Heart right ventricle (tissue), 16 donors: ENCODE data around the gene TACR2. TPM values are rescaled to one million over a fixed set of nuclear protein-coding genes. Genes with fewer than 3 reads are reported as not detected.
A peak's percentile ranks its signal among the peaks of the same experiment; 100 is the strongest.

ENCODE experiments used
- ATAC-seq, 8 donors: fragments of 200-7000 bp; cut with Tn5 transposase; one replicate each; pipeline ENCODE4 v1.9.1; 2020; ENCODE audit warnings: mild to moderate bottlenecking in 8 of 8, moderate library complexity in 8 of 8, moderate number of reproducible peaks in 1 of 8
- DNase-seq, 2 donors: peaks; one replicate each; pipeline ENCODE4 v3.0.0-alpha.2; 2020
- H3K27ac ChIP-seq, 10 donors: fragments of 200-600 bp; sonication (generic) in 2 of 10; one replicate each; pipeline versions ENCODE4 v1.5.0 to v1.8.0; 2020 to 2022; ENCODE audit warnings: mild to moderate bottlenecking in 3 of 10
- H3K27me3 ChIP-seq, 7 donors: fragments of 200-600 bp; one replicate each; pipeline ENCODE4 v1.8.0; 2021 to 2022; ENCODE audit warnings: mild to moderate bottlenecking in 2 of 7
- H3K36me3 ChIP-seq, 9 donors: fragments of 200-600 bp; sonication (generic) in 1 of 9; one replicate each; pipeline versions ENCODE4 v1.5.0 to v1.8.0; 2020 to 2022; ENCODE audit warnings: mild to moderate bottlenecking in 2 of 9
- H3K4me1 ChIP-seq, 9 donors: fragments of 200-600 bp; sonication (generic) in 1 of 9; one replicate each; pipeline versions ENCODE4 v1.5.0 to v1.8.0; 2020 to 2022; ENCODE audit warnings: mild to moderate bottlenecking in 4 of 9
- H3K4me3 ChIP-seq, 10 donors: fragments of 200-600 bp; sonication (generic) in 2 of 10; one replicate each; pipeline versions ENCODE4 v1.5.0 to v1.8.0; 2020 to 2022; ENCODE audit warnings: mild to moderate bottlenecking in 7 of 10, moderate library complexity in 2 of 10
- H3K9me3 ChIP-seq, 11 donors: fragments of 200-600 bp in 10 of 11; sonication (generic) in 2 of 11; one replicate each; pipeline versions ENCODE4 v1.5.0 to v1.8.0; 2013 to 2022; ENCODE audit warnings: mild to moderate bottlenecking in 2 of 11, control low read depth in 1 of 11, moderate library complexity in 1 of 11
- CTCF ChIP-seq, 9 donors: fragments of 200-600 bp; sonication (generic) in 2 of 9; IDR thresholded peaks; one replicate each; pipeline versions ENCODE4 v1.5.0 to v1.8.0; 2021 to 2022; ENCODE audit warnings: antibody characterized with exemption in 9 of 9, mild to moderate bottlenecking in 5 of 9, moderate library complexity in 1 of 9
- WGBS, 2 donors: extraction: QIAGEN DNeasy Blood & Tissue Kit; methylation state at CpG; one replicate each; pipeline ENCODE4 v1.1.7; 2013; ENCODE audit warnings: inconsistent platforms in 1 of 2; 5-methylcytosine and 5-hydroxymethylcytosine counted together
- intact Hi-C, 10 donors: fragments of 100-400 bp; cut with DNase I; formaldehyde crosslinking; loops; one replicate each; pipeline versions ENCODE4 v1.11.1 to v1.14.2; 2022
- polyA plus RNA-seq, 2 donors: library from polyadenylated mRNA; stranded (reverse); fragments of 200-250 nt; gene quantifications; one replicate each; pipeline ENCODE4 v1.2.3, GENCODE V29; 2013
- total RNA-seq, 10 donors: library from RNA; stranded (reverse); fragmentation: NEBNext Ultra II Directional in 3 of 10; extraction: Animal tissue kit (Norgen Biotek cat#: 25700) in 3 of 10; gene quantifications; one replicate each; pipeline versions ENCODE4 v1.2.1 to v1.2.4, GENCODE V29; 2021 to 2023
- donor health status: Arrhythmogenic right ventricular cardiomyopathy.
- donor health status: ischemic (EF 13 %, LVEDD 7.1; RV severe dilation, severe dysfunction).
- donor health status: healthy with polysubstance abuse.
- donor health status: DM: no; HTN: yes; CAD: no.
- donor health status: DM: no; HTN: no; CAD: no.
- donor health status: ischemic (EF 25% LVEDD 6.9; RV normal size, moderate dysfunction).
- donor health status: ischemic (EF 25% LVEDD 5.7; RV mildly dilated, moderate dysfunction).
- donor health status: healthy.
- donor health status: DM: yes; HTN: yes; CAD: no.
- donor health status: Ischemic cardiomyopathy.
- donor health status: ischemic (EF 35%, LVEDD 5.7; RV mildly dilated, moderate dysfunction).
- donor health status: nonischemic (EF 11% LVEDD 7.7; RV severe dilation, severe dysfunction).
- donor health status: DM: yes; HTN: yes; CAD: no.
- donor health status: PGD.
- donor health status: ischemic (EF 29% LVEDD 5.4; RV normal size, mild dysfunction).
- donor health status: nonischemic (EF 23%, LVEDD 6.1; RV moderate dilation, normal function).

Gene TACR2
- total and polyA plus RNA-seq, 12 donors: 0.13 to 0.93 (median 0.20) TPM; not detected in 3

GRCh38 chr10:69361303-69361614 lies 55.5 kb downstream of the TACR2 start:
- intact Hi-C loops: loop anchor here in 5 of 10 donors (2.0 to 5.0 kb wide), 4 partner anchors 34 to 44 kb away; no protein-coding TSS in a partner anchor
- Histone ChIP-seq H3K27me3 (no peaks in the 10 kb centered on the region), H3K4me1 (peaks cover 37 to 74% (median 68%) of the 10 kb centered on the region in 9 donors), H3K36me3 (peaks cover 0 to 62% (median 21%) of the 10 kb centered on the region in 9 donors), H3K27ac (peak overlapping the region in 9 of 10 donors; percentile 2 to 83 (median 48)), H3K4me3 (no peak overlapping the region), H3K9me3 (no peaks in the 10 kb centered on the region)
- TF ChIP-seq CTCF (IDR thresholded peaks at IDR 0.05): no peak
- WGBS, 2 donors: 87 to 90% methylated on average over 2 of the region's 2 CpGs
- no peak for DNase-seq
- peak in 5 of 8 donors; percentile 7 to 58 (median 34) for ATAC-seq

DNA sequence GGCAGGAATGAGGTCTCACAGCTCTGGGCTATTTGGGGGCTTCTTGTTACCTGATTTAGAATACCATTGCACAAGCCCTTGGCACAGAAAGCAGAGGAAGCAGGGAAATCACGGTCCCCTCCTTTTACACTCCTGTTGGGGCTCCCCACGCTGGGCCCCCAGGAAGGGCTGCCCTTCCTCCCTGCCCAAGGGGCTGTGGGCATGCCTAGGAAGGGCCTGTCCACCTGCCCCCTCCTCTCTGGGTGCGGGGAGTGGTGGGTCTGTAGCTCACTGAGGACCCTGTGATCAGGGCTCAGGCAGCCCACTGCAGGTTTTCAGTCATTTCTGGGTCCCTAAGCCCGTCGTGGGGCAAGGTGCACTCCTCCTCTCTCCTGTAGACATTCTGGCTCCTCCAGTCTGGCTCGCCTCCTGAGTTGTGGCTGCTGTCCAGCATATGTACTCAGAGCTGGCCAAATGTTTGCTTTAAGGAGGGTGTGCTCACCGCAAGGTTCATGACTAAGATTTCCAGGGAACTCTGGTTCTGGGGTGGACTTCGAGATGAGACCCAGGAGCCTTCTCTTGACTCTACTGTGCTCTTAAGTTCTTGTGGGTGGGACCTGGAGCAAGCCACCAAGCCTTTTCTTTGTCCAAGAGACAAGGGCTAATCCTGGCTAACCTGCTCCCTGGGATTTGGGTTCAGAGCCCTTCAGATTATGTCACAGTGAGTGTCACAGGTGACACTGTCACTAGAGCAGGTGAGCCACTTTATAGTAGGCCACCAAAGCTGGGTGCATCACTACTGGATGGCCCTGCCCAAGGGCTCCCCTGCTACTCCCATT lies 56.0 kb downstream of the TACR2 start:
- H3K27ac ChIP-seq: peak overlapping the region; percentile 31 to 83 (median 54)
- peak; percentile 64 to 72 for DNase-seq
- intact Hi-C loops: loop anchor here in 5 of 10 donors (2.0 to 5.0 kb wide), 4 partner anchors 33 to 43 kb away; no protein-coding TSS in a partner anchor
- TF ChIP-seq CTCF (IDR thresholded peaks at IDR 0.05): no peak
- peak; percentile 31 to 83 (median 78) for ATAC-seq
- H3K9me3 ChIP-seq: no peaks in the 10 kb centered on the region
- peaks cover 37 to 76% (median 68%) of the 10 kb centered on the region in 9 donors for H3K4me1 ChIP-seq
- H3K27me3 ChIP-seq: no peaks in the 10 kb centered on the region
- WGBS, 2 donors: 30% methylated on average over 8 of the region's 8 CpGs
- no peak overlapping the region for H3K4me3 ChIP-seq
- peaks cover 0 to 57% (median 16%) of the 10 kb centered on the region in 9 donors for H3K36me3 ChIP-seq

DNA sequence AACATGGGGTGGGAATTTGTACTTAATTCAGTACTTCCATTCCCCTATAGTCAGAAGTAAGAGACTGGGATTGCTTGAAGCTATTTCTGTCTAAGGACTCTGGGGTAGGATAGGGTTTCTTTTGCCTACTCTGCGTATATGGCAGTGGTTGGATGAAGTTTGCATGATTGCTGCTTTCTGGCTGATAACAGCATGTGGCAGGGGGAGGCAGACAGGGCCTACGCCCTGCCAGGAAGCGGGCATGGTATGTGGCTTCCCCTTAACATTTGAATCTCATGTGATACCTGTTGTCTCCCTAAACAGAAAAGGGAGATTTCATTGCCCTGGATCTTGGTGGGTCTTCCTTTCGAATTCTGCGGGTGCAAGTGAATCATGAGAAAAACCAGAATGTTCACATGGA lies 57.1 kb downstream of the TACR2 start:
- no peaks in the 10 kb centered on the region for H3K9me3 ChIP-seq
- peak overlapping the region in 5 of 10 donors; percentile 31 to 83 (median 44) for H3K27ac ChIP-seq
- peaks cover 0 to 51% (median 7%) of the 10 kb centered on the region in 9 donors for H3K36me3 ChIP-seq
- DNase-seq: no peak
- no peak for TF ChIP-seq CTCF (IDR thresholded peaks at IDR 0.05)
- intact Hi-C loops: no loop called here
- 73 to 79% methylated on average over 5 of the region's 5 CpGs for WGBS, 2 donors
- no peaks in the 10 kb centered on the region for H3K27me3 ChIP-seq
- peaks cover 37 to 76% (median 68%) of the 10 kb centered on the region in 9 donors for H3K4me1 ChIP-seq
- H3K4me3 ChIP-seq: no peak overlapping the region
- ATAC-seq: no peak

DNA sequence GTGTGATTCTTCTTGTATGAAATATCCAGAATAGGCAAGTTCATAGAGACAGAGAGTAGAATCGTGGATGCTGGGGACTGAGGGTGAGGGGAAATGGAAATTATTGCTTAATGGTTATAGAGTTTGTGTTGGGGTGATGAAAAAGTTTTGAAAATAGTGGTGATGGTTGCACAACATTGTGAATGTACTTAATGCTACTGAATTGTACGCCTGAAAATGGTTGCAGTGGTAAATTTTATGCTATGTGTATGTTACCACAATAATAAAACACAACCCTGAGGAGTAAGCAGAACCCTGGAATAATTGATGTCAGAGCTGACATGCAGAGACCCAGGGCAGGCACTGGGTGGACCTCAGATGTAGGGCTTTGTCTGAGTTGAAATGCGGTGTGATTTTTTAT lies 57.6 kb downstream of the TACR2 start:
- WGBS, 2 donors: 88 to 90% methylated on average over 3 of the region's 3 CpGs
- DNase-seq (no peak), ATAC-seq (no peak)
- Histone ChIP-seq H3K9me3 (peaks cover 0 to under 1% (median 0%) of the 10 kb centered on the region in 11 donors), H3K4me1 (peaks cover 37 to 74% (median 63%) of the 10 kb centered on the region in 9 donors), H3K36me3 (peaks cover 0 to 49% (median 7%) of the 10 kb centered on the region in 9 donors), H3K27ac (peak overlapping the region in 2 of 10 donors; percentile 32 to 83), H3K27me3 (no peaks in the 10 kb centered on the region), H3K4me3 (no peak overlapping the region)
- TF ChIP-seq CTCF (IDR thresholded peaks at IDR 0.05): no peak
- intact Hi-C loops: no loop called here
